Endodermal cell (in vitro differentiated cells): ENCODE measurements around the gene SEMA3B. TPM values are rescaled to one million over a fixed set of nuclear protein-coding genes. Genes with fewer than 3 reads are reported as not detected.
A peak's percentile ranks its signal among the peaks of the same experiment; 100 is the strongest.

Experiments
- DNase-seq: peaks from one replicate; pipeline ENCODE4 v3.0.0-alpha.2; 2017
- H3K27ac ChIP-seq: 2 replicates; pipeline ENCODE4 v1.5.1; 2013; ENCODE audit warnings: mild to moderate bottlenecking, low read depth, low read length, moderate library complexity
- H3K27me3 ChIP-seq: 2 replicates; pipeline ENCODE4 v1.6.1; 2013; ENCODE audit warnings: mild to moderate bottlenecking, low read length, moderate library complexity; ENCODE audit not compliant: insufficient read depth, control insufficient read depth, poor library complexity, severe bottlenecking
- H3K36me3 ChIP-seq: 2 replicates; pipeline ENCODE4 v1.7.0; 2013; ENCODE audit warnings: mild to moderate bottlenecking, low read length, moderate library complexity; ENCODE audit not compliant: control insufficient read depth, insufficient read depth
- H3K4me1 ChIP-seq: one replicate; pipeline ENCODE4 v1.7.0; 2013; ENCODE audit warnings: low read length; ENCODE audit not compliant: control insufficient read depth, insufficient read depth
- H3K4me3 ChIP-seq: 2 replicates; pipeline ENCODE4 v1.5.1; 2013; ENCODE audit warnings: mild to moderate bottlenecking, low read length, moderate library complexity
- H3K9ac ChIP-seq: 2 replicates; pipeline ENCODE4 v1.6.1; 2013; ENCODE audit warnings: mild to moderate bottlenecking, low read length, moderate library complexity; ENCODE audit not compliant: poor library complexity, severe bottlenecking; ENCODE audit errors: extremely low read depth
- H3K9me3 ChIP-seq: 2 replicates; pipeline ENCODE4 v1.6.1; 2013; ENCODE audit warnings: mild to moderate bottlenecking, low read length, moderate library complexity; ENCODE audit not compliant: control insufficient read depth
- H3K27ac Mint-ChIP-seq: 2 replicates; pipeline ENCODE4 v1.8.0; 2020; ENCODE audit warnings: mixed read lengths
- H3K27me3 Mint-ChIP-seq: 2 replicates; pipeline ENCODE4 v1.8.0; 2021; ENCODE audit warnings: mild to moderate bottlenecking, mixed read lengths; ENCODE audit not compliant: insufficient read depth
- H3K36me3 Mint-ChIP-seq: 2 replicates; pipeline ENCODE4 v1.8.0; 2020; ENCODE audit warnings: low read depth, mixed read lengths
- H3K4me1 Mint-ChIP-seq: 2 replicates; pipeline ENCODE4 v1.8.0; 2020; ENCODE audit warnings: mixed read lengths
- H3K4me3 Mint-ChIP-seq: 2 replicates; pipeline ENCODE4 v1.8.0; 2020; ENCODE audit warnings: mild to moderate bottlenecking, moderate library complexity, mixed read lengths
- H3K9me3 Mint-ChIP-seq: 2 replicates; pipeline ENCODE4 v1.8.0; 2020; ENCODE audit warnings: mild to moderate bottlenecking, mixed read lengths
- CTCF ChIP-seq: fragments of 200-600 bp; sonication (generic); conservative IDR thresholded peaks from 2 replicates; pipeline ENCODE4 v1.5.0; 2021; ENCODE audit warnings: antibody characterized with exemption, mild to moderate bottlenecking
- WGBS, 2 experiments: methylation state at CpG; one replicate each; pipeline versions ENCODE4 v1.1.5 to v1.1.7; 2013; ENCODE audit warnings: missing lambda C conversion rate in 2 of 2, mixed read lengths in 1 of 2; ENCODE audit not compliant: insufficient coverage in 1 of 2, insufficient read length in 1 of 2; 5-methylcytosine and 5-hydroxymethylcytosine counted together
- total RNA-seq, 2 donors: library from RNA; stranded (reverse); fragmentation: NEBNext Ultra II Directional in 1 of 2; extraction: Animal tissue kit (Norgen Biotek cat#: 25700) in 1 of 2; gene quantifications; 2 replicates in 1 of 2; 3 replicates in 1 of 2; pipeline ENCODE4 v1.2.1, GENCODE V29; 2021

The SEMA3B gene
- total RNA-seq, 2 donors from 2014 or later = 6.5 to 10.3 TPM

DNA sequence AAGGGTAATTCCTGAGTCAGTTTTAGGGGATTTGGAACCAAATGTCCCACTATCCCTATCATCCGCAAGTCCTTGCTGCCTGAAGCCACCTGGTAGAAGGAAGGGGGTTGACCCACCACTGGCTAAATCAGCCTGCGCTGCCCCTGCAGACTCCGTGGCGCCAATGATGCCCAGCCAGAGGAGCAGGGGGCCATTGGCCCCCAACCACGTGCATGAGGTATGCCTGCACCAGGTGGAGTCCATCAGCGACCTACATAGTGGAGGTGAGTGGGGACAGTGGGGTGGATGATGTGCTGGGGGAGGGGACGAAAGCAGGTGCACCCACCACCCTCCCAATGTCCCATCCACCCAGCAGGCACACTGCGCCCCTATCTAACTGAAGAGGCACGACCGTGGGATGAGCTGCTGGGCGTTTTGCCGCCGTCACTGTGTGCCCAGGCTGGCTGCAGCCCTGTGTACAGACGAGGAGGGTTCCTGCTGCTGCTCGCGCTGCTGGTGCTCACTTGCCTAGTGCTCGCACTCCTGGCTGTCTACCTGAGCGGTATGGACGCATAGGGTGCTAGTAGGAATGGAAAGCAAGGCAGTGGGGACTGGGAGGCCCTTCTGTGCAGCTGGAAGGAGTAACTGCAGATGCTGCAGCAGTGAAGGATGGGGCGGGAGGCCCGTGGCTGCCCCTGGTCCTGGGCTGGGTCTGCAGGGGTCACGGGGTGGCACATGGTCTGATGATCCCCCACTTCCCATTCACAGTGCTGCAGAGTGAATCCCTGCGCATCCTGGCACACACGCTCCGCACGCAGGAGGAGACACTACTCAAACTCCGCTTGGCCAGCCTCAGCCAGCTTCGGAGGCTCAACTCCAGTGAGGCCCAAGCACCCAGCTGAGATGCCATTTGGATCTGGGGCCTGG lies 17.6 kb downstream of the SEMA3B start:
- Mint-ChIP-seq H3K27ac (no peak overlapping the region), H3K27me3 (peaks cover 4% of the 10 kb centered on the region), H3K4me1 (peaks cover 5% of the 10 kb centered on the region), H3K9me3 (no peaks in the 10 kb centered on the region), H3K36me3 (peaks cover 30% of the 10 kb centered on the region), H3K4me3 (no peak overlapping the region)
- peak; percentile 36 for DNase-seq
- Histone ChIP-seq H3K9me3 (no peaks in the 10 kb centered on the region), H3K27ac (no peak overlapping the region), H3K4me1 (no peaks in the 10 kb centered on the region), H3K4me3 (no peak overlapping the region), H3K9ac (no peak overlapping the region), H3K27me3 (no peaks in the 10 kb centered on the region), H3K36me3 (peaks cover 29% of the 10 kb centered on the region)
- TF ChIP-seq CTCF = no peak
- WGBS, 2 experiments = 95 to 100% methylated on average over 12 to 27 of the region's 28 CpGs

DNA sequence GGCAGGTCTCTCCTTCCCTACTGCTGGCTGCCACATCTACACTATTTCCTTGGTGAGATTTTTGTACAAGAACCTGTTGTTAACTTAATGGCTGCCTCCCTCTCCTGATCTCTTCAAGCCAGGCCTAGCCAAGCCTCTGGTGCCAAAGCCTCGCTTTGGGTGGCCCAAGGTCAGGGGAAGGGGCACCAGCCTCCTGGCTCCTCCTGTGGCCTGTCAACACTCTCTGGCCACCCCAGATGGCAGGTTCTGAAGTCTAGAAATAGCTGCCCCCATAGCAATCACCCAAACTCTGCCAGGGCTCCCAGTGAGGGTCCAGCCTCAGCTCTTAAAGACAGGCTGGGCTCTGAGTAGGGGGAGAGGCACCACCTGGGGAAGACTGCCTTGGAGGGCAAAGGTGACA lies 18.3 kb downstream of the SEMA3B start:
- Mint-ChIP-seq H3K27me3 (peaks cover 1% of the 10 kb centered on the region), H3K9me3 (no peaks in the 10 kb centered on the region), H3K4me3 (no peak overlapping the region), H3K4me1 (peaks cover 5% of the 10 kb centered on the region), H3K36me3 (peaks cover 30% of the 10 kb centered on the region), H3K27ac (no peak overlapping the region)
- Histone ChIP-seq H3K9me3 (no peaks in the 10 kb centered on the region), H3K4me3 (no peak overlapping the region), H3K36me3 (peaks cover 29% of the 10 kb centered on the region), H3K27me3 (no peaks in the 10 kb centered on the region), H3K27ac (no peak overlapping the region), H3K9ac (no peak overlapping the region), H3K4me1 (no peaks in the 10 kb centered on the region)
- WGBS, 2 experiments = 86 to 98% methylated on average over 1 of the region's 1 CpG
- DNase-seq = no peak
- no peak for TF ChIP-seq CTCF

GRCh38 chr3:50288387-50289007 lies 19.6 kb downstream of the SEMA3B start:
- Histone ChIP-seq H3K9me3 (no peaks in the 10 kb centered on the region), H3K36me3 (peaks cover 29% of the 10 kb centered on the region), H3K27me3 (no peaks in the 10 kb centered on the region), H3K27ac (no peak overlapping the region), H3K9ac (no peak overlapping the region), H3K4me3 (no peak overlapping the region), H3K4me1 (no peaks in the 10 kb centered on the region)
- H3K27me3 Mint-ChIP-seq = no peaks in the 10 kb centered on the region
- H3K4me3 Mint-ChIP-seq = no peak overlapping the region
- H3K27ac Mint-ChIP-seq = no peak overlapping the region
- peaks cover 30% of the 10 kb centered on the region for H3K36me3 Mint-ChIP-seq
- WGBS, 2 experiments = 95 to 98% methylated on average over 23 of the region's 23 CpGs
- peak; percentile 33 for DNase-seq
- no peaks in the 10 kb centered on the region for H3K9me3 Mint-ChIP-seq
- H3K4me1 Mint-ChIP-seq = peaks cover 11% of the 10 kb centered on the region
- TF ChIP-seq CTCF = no peak
